Activated T-cell treated with anti-CD3 and anti-CD28 coated beads for 4 hours (primary cell): ENCODE results near the gene COL18A1.

Source experiments
- DNase-seq: peaks from one replicate; pipeline ENCODE4 v3.0.0-alpha.2; 2020

Gene COL18A1

GRCh38 chr21:45415188-45415942 is 10.4 kb downstream of the COL18A1 start:
- DNase-seq, result no peak

GRCh38 chr21:45415943-45416611 is 11.1 kb downstream of the COL18A1 start:
- DNase-seq, result no peak

DNA sequence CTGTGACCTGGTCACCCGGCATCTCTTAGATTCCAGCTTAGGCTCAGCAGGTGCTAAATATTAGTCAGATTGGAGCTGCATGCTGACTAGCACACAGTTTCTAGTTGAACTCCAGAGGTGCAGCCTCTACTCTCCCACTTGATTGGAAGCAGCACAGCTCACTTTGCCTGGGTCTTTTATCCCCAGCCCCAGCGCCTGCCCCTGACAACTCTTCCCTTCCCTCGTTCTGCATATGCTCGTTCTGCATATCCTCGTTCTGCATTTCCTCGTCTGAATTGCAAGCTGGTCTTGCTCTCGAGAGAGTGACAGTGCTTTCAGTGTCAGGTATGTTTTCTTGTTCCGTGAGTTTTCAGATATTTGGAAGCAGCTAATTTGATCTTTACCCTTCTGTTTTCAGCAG is 11.7 kb downstream of the COL18A1 start:
- DNase-seq, result no peak

DNA sequence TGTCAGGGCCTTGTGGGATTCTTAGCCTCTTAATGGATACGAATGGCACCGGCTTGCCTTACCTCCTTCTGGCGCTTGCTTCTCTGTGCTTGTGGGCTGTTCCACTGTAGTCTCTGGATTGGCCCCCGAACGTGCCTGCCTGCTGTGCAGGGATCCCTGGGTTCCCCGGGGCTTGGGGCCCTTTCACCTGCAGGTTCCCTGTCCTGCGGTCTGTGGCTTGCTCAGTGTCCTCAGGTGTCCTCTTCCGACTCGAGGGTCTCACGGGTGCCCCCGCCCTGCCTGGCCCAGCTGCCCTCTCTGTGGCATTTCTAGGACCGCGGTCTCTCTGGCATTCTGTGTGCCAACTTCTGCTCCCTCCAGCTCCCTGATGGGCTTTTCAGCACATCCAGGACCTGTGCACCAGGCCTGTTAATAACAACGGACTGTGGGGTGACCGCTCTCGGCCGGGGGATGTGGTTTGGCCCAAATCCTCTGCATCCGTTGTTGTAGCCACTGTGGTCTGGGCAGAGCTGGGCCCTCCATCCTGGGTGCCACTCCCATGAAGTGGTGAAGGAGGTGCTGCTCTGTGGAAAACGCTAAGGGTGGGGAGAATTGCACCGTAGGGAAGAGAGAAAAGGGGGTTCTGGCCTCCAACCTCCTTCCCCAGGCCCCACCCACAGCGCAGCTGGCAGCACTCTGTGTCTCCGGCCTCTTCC is 12.4 kb downstream of the COL18A1 start:
- DNase-seq, result no peak

GRCh38 chr21:45417951-45418300 is 13.0 kb downstream of the COL18A1 start:
- DNase-seq, result no peak

DNA sequence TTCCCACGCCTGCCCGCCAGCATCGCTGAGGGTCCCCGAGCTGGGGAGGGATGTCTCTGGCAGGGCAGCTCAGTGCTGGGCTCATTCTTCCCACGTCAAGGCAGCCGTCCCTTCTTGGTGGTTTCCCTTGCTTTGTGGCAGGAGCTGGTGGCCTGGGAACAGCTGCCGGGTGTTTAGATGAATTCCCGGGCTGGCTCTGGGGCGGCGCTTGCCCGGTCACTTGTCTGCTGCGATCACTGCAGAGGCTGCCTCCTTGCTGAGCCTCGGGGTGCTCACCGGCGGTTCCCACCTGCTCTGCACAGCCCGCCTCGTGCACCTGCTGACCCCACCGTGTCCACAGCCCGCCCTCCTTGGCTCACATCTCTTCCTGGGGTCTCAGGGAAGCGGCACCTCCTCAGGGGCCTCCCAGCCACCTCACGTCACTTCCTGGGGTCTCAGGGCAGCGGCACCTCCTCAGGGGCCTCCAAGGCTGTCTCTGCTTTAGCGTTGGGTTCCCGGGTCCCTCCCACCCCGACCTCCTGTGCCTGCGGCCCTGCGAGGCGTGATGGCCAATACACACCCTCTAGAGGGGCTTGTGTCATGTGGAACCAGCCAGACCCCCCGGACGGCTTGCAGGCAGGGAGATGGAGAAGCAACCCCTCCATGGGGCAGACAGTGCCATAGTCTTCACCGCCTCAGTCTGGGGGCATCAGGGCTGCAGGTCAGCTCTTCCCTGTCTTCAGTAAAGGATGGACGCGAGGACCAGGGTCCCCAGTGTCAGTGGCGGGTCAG is 13.5 kb downstream of the COL18A1 start:
- DNase-seq, result no peak

- no peak for DNase-seq
Observed at GRCh38 chr21:45419162-45419561, 14.2 kb downstream of the COL18A1 start.

DNA sequence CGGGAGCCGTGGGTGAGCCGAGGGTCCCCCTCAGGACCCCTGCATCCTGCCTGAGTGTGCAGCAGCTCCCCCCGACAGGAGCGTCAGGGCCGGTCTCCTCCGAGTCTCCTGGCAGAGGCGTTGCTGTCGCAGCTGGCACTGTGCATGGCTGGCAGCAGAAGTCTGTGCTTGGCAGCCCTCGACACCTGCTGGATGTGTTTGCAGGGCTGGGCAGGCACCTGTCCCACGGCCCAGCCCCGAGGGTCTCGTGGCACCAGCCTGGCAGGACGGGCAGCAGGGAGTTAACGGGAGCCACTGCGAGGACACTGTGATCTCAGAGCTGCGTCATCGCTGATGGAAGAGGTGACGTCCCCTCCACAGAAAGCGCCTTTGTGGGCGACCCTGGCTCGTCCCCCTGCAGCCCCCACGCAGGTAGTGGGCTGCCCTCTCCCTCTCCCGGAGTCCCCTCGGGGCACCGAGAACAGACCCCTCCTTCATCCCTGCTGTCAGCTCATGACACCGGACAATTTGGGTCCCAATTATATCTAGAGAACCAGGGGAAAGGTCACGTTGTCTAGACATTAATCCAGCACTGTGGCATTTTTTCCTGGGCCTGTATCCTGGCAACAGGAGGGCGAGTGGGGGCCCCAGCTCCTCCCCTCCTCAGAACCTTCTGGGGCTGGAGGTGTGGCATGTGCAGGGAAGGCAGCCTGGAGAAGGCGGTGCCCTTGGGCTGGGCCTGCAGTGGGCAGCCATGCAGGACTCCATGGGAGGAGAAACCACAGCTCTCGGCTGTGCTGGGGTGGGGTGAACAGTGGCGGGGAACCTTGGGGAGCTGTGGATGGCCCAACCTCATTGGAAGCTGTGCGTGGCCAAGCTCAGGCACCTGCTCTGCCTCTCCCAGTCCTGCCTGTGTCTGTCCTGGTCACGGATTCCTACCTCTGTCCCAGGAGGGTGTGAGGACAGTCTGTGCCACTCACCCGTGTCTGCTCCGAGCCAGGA is 15.4 kb downstream of the COL18A1 start:
- DNase-seq, result no peak

DNA sequence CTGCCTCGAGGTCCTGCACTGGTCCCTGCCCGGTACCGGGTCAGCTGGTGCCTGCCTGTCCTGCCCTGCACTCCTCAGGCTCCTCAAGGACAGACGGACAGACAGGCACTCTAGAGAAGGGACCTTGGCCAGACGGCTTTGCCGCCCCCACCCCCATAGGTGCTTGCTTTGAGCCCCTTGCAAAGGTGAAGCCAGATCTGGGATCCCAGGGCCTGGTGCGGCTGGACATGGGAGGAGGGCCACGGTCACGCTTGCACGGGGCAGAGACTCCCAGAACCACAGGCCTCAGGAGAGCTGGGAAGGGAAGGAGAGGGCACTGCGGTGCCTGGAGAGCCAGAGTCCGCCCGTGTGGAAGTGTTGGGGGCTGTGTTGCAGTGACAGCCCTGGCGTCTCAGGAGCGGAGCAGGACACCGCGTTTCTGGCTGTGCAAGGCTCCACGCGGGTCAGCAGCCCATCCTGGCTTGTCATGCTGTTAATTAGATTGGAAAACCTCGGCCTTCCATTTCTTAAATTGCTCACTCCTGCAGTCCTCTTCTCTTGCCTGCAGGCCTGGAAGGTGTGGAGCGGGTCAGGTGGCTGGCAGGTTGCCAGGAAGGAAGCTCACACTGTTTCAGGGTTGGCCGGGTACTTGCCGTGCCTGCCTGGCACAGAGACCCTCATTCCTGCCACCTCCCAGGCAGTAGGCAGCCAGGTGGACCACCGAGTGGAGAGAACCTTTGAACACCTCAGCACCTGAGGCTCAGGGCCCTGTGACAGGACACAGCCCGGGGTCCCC is 16.3 kb downstream of the COL18A1 start:
- DNase-seq, result no peak

GRCh38 chr21:45421846-45422775 is 17.1 kb downstream of the COL18A1 start:
- DNase-seq, result no peak

GRCh38 chr21:45423201-45423955 is 18.4 kb downstream of the COL18A1 start:
- no peak for DNase-seq

- no peak for DNase-seq
Observed at GRCh38 chr21:45423968-45424853, 19.2 kb downstream of the COL18A1 start.

DNA sequence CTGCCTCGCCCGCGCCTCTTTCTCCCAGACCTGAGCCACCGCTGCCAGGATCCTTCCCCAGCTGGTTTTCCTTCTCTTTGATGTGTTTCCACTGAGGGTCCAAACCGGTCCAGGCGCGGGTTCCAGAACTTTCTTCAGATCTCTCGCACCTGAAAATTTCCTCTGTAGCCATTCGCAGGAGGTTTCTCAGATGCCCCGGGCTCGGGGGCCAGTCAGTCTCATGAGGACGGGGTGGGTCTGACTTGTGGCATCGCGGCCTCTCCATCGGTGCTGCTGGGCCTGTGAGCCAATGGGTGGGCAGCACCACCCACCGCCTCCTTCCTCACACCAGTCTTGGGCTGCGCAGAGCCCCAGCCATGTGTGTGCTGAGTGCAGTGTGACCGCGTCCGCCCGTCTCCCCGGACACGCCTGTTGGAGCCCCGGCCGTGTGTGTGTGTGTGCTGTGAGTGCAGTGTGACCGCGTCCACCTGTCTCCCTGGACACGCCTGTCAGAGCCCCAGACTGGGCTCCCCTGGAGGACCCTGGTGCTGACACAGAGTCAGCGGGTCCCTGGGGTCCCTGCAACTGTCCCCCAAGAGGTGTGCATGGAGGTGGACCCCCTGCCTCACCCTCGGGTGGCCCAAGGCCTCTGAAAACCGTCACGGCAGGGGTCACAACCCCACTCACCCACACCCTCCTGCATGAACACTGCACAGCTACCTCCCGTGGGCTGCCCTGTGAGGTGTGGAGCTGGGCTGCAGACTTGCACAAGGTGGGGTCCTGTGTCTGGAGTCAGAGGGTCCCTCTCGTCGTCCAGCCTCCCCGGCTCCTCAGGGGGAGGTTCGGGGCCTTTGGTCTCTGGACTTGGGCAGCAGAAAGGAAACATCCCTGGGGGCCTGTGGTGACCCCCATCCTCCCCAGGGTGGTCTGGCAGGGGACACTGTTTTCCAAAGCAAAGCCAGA is 20.2 kb downstream of the COL18A1 start:
- DNase-seq, result no peak

DNA sequence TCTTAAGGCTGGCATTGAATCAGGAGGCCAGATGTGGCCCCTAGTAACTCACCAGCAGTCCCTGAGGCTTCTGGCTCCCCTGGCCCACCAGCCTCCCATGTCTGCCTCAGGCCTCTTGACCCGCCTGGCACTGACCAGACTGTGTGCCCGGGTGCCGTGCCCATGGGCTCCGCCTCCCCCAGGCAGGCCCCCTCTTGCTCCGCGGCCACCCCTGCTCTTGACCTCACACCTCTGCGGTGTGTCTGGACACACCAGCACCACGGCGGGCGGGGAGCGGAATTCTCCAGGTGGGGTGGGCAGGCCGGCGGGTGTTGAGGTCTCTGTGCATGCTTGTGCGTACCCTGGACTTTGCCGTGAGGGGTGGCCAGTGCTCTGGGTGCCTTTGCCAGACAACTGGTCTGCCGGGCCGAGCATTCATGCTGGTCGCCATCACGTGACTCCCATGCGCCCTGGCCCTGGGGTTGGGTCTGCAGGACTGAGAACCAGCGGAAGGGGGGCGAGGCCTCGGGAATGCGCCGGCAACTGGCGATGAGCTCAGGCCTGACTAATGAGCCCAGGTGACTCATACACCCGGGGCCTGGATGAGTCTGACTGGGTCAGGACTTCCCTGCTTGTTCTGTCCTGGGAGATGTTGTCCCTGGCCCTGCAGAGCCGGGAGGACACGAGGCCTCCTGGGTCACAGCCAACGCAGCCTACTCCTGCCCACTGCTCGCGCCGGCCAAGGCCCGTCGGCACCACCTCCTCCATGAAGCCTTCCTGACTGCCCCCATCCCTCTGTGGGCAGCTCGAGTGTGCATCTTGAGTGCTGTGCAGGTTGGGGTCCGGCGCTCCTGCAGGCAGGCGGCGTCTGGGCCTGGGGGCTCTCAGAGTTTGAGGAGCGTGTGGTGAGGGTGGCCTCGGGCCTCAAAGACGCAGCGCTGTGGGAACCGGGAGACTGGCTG is 22.6 kb downstream of the COL18A1 start:
- no peak for DNase-seq

DNA sequence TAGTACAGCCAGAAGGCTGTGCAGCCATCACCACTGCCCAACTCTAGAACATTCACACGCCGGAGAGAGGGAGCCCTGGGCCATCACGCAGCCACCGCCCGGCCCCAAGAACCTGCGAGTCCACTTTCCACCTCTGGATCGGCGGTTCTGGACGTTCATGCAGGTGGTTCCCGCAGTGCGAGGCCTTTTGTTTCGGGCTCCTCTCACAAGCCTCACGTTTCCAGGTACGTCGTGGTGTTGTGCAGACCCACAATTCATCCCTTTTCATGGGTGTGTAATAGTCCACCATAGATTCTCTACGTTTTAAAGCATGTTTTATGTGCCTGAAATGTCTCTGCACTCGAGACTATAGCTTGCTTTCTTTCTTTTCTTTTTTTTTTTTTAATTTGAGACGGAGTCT is 23.6 kb downstream of the COL18A1 start:
- no peak for DNase-seq
